NCI-H446 (cell line): ENCODE results near the gene EMC1.
A peak's percentile ranks its signal among the peaks of the same experiment; 100 is the strongest.
"Not testable (repeated sequence)": the region's sequence is repeated elsewhere in the genome, so short reads cannot be mapped to it uniquely, and the experiment has no call there.

ENCODE experiments used
- DNase-seq, 2 experiments: peaks; one replicate each; lab custom pipeline; 2025; lab: John Stamatoyannopoulos, UW

Gene EMC1

GRCh38 chr1:19216585-19216984, 34.7 kb downstream of the EMC1 start:
- DNase-seq, result not testable (repeated sequence)

GRCh38 chr1:19213580-19213979, 37.7 kb downstream of the EMC1 start:
- no peak for DNase-seq

- DNase-seq, result no peak
These were observed 39.2 kb downstream of the EMC1 start for GRCh38 chr1:19212167-19212566.

GRCh38 chr1:19210772-19211549, 40.4 kb downstream of the EMC1 start:
- no peak for DNase-seq

GRCh38 chr1:19209990-19210771, 41.1 kb downstream of the EMC1 start, which contains the start of gene UBR4:
TSS of gene UBR4 (minus strand) at chr1:19210266. CDS start at chr1:19210248, 18 bp downstream.
- peak; percentile 95 to 99 for DNase-seq

GRCh38 chr1:19209439-19209989, 41.8 kb downstream of the EMC1 start:
- no peak for DNase-seq

- no peak for DNase-seq
These were observed 42.5 kb downstream of the EMC1 start for GRCh38 chr1:19208710-19209438.

- DNase-seq, result no peak
These were observed 44.4 kb downstream of the EMC1 start for GRCh38 chr1:19206947-19207346.

GRCh38 chr1:19205845-19206244, 45.5 kb downstream of the EMC1 start:
- no peak for DNase-seq

GRCh38 chr1:19205403-19205802, 45.9 kb downstream of the EMC1 start:
- DNase-seq, result no peak

- no peak for DNase-seq
These were observed 46.7 kb downstream of the EMC1 start for GRCh38 chr1:19204446-19205266.

GRCh38 chr1:19203440-19203839, 47.9 kb downstream of the EMC1 start:
- peak; percentile 4 to 77 for DNase-seq

- DNase-seq, result no peak
These were observed 48.9 kb downstream of the EMC1 start for GRCh38 chr1:19202396-19202795.

GRCh38 chr1:19199969-19200604, 51.2 kb downstream of the EMC1 start:
- DNase-seq, result no peak

- DNase-seq, result no peak
These were observed 51.9 kb downstream of the EMC1 start for GRCh38 chr1:19199329-19199968.

GRCh38 chr1:19198820-19199219, 52.5 kb downstream of the EMC1 start:
- no peak for DNase-seq

- DNase-seq, result no peak
These were observed 53.5 kb downstream of the EMC1 start for GRCh38 chr1:19197845-19198244.

GRCh38 chr1:19196331-19196730, 55.0 kb downstream of the EMC1 start:
- DNase-seq, result no peak

GRCh38 chr1:19193004-19193403, 58.3 kb downstream of the EMC1 start:
- DNase-seq, result no peak

- no peak for DNase-seq
These were observed 59.5 kb downstream of the EMC1 start for GRCh38 chr1:19191811-19192210.
